Forelimb muscle (tissue), 1 donor: ENCODE results near the gene IRF4. TPM values are rescaled to one million over a fixed set of nuclear protein-coding genes. Genes with fewer than 3 reads are reported as not detected.

Experiments used
- DNase-seq: peaks from one replicate; pipeline ENCODE4 v3.0.0-alpha.2; 2013; ENCODE audit warnings: low read depth
- polyA plus RNA-seq: library from polyadenylated mRNA; unstranded; fragments of 120-200 nt; gene quantifications from one replicate; pipeline ENCODE4 v1.2.1, GENCODE V29; 2013; ENCODE audit not compliant: insufficient read length

The IRF4 gene
- polyA plus RNA-seq, 1 donor: 0.65 TPM

DNA sequence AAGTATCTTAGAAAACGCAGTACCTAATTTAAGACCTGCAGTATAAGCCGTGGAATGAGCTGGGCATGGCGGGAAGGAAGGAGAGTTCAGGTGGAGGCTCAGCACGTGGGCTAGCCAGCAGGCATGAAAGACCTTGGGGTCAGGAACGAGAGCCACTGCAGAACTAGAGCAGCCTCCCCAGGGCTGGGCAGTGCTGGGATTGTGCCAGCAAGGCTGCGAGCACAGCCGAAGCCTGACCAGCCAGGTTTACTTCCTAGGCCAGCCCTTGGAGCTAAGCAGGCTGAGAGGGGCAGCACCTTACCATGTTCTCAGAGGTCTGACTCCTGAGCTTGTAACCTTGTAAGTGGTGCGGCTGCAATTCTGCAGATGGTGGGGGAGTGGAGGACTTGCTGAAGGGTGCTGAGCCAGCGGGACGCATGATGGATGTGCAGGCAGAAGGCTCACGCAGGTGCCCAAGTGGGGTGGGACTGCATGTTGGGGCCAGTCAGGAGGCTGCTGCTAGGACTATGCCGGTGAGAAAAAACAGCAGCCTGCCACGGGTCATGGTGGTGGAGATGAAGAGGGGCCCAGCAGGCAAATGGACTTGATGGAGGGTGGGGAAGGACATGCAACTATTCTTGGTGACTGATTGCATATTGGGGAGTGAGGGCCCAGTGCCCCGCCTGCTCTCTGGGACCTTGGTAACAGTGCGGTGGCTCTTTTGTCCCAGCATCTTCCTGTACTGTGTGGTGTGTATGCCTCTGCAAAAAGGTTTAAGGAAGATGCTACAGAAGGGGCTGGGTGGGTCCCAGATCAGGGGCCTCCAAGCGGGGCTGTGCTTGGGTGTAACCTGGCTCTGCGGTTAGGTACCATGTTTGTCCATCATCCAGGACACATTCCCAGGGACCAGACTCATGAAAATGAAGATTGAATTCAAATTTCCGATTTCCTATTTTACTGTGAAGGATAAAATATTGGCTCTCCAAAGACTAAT lies 37.6 kb upstream of the IRF4 start:
- no peak for DNase-seq

GRCh38 chr6:354631-355280 lies 36.8 kb upstream of the IRF4 start:
- DNase-seq: no peak

GRCh38 chr6:355373-356208 lies 36.0 kb upstream of the IRF4 start:
- DNase-seq: no peak

DNA sequence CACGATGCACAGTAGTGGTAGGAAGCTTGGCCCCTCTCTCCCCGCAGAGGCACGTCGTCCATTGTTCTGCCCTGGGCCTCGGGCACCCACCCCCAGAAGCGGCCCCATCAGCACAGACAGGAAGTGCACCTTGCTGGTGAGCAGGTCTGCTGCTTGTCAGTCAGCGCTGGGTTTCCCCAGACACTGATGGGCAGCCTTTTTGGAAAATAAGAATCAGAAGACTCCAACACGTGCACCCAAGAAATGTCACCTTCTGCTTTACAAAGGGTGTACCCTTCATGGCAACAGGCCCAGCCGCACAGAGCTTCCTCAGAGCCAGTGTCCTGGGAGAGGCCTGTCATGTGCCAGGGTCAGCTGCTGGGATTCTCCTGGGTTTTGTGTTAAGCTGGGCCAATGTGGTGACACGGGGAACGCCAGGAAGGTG lies 34.7 kb upstream of the IRF4 start:
- DNase-seq: no peak

DNA sequence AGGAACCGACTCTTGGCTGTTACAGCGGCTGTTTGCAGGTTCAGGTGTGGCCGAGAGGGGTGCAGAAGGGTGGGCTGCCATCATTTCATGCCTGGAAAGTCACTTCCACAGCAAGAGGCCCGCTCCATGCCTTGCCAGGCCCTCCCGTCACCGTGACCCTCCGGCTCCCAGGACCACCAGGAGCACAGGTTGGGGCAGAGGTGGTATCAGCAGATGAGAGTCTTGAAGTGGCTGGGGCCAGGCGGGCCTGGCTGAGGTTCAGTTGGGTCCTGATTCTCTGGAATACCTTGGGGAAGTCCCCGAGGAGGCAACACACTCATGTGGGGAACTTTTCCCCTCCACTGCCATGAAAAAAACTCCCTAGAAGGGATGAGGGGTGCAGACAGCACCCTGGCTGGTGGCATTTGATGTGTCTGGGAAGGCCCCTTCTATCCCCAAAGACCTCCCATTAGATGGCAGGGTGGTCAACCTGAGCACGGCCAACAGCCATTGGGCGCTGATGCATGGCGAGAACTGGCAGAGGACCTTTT lies 34.2 kb upstream of the IRF4 start:
- no peak for DNase-seq

- DNase-seq: no peak
These were observed 33.7 kb upstream of the IRF4 start for GRCh38 chr6:357791-358341.

DNA sequence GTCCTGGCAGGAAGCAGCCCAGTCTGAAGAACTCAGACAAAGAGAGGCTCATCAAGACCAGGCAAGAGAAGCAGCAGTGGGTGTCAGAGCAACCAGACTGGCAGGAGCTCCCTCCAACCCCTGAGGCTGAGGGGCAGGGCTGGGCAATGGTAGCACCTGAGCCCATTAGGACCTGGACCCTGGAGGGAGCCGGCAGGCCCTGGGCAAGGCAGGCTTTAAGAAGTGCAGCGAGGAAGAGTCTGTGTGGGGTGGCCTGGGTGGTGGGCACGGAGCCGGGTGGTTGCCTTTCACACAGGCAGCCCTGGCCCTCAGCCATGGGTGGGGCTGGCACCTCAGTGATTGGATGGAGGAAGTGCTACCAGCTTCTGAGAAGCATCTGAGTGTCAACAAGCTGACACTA lies 33.1 kb upstream of the IRF4 start:
- no peak for DNase-seq

DNA sequence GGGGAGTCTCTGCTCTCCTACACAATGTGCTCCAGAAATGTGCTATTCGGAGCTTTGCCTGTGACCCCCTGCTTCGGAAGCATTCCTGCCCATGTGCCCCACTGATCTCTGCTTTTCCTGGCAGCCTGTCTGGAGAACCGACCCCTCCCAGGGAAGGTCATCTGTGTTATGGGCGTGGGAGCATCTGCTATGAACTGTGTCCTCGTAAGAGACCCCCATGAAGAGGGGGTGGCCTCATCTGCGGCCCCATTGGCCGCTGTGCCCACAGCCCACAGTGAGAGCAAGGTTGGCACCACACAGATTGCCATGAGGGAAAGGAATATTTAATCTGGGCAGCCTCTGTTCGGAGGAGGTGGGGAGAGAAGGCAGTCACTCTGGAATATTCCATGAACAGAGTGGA lies 32.7 kb upstream of the IRF4 start:
- no peak for DNase-seq

DNA sequence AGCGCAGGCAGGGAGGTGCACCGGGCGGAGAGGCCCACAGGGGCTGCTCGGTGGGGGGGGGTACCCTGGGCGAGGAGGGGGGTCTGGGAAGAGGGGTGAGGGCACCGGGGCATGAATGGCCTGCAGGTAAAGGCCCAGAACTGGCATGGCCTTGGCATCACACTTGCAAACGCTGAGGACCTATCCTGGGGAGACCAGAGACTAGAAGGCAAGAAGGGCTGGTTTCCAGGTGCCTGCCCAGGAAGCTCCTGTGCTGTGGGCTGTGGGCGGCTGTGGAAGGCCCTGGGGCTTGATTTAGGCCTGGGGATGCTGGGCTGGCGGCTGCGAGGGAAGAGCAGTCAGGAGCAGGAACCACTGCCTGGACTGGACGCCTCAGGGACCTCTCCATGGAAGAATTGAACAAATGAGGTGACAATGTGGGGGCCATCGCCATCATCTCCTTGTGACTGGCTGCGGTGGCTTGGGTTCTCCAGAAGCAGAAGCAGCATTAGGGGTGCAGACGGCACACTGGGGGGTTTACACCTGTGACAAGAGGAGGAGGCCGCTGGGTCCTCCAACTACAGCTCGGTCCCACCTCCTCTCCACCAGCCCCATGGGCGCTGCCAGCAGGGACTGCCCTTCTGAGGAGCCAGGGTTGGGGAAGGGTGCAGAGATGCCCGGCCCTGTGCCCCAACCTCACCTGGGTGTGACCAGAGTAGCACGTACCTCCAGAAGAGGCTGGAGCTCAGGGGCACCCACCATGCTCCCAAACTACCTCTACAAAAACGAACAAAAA lies 32.1 kb upstream of the IRF4 start:
- DNase-seq: no peak

DNA sequence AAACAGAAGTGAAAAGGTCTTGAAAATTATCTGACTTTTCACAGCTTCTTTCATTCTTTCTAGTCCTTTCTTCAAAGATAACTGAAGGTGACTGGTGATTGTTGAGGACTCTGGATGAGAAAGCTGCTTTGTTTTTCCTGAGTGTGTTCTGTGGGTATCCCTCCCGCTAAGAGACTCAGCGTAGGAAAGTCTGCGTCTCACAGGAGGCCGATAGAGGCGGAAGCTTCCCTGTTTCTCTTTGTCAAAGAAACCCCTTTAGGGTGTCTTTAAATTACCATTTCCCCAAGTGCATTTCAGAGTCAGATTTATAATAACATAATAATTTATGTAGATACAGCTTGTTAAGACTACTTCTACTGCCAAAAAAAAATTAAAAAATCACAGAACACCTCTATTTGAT lies 31.2 kb upstream of the IRF4 start:
- no peak for DNase-seq

- DNase-seq: no peak
These were observed 30.7 kb upstream of the IRF4 start for GRCh38 chr6:360764-361373.

DNA sequence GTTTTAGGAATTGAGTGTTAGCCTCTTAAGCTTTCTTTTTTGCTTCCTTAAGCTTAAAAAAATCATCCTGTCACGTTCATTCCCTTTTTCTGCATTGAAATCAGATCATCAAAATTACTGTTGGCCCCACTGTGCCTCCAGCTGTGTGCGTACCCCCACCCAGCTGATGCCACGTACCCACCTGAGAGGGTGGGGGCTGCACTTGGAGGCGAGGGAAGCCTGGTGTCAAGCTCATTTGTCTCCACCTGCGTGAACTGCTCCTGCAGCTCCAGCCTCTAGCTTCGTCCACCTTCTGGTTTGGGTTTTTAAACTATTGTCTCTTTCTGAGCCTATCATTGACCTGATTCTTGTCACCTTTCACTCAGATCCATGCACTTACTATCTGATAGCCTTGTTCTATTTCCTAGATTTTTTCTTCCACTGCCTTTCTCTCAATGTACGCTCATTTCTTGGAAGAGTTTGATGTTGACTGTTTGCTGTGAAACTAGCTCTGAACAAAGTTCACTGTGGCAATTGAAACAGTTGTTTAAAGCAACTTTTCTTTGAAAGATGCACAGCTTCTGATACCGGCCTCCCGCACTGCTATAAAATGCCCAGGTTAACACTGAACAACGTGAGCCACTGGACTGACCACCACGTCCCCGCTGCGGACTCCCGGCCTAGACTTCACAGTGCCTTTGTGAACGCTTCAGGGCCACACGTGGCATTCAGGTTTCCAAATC lies 30.0 kb upstream of the IRF4 start:
- no peak for DNase-seq

- no peak for DNase-seq
These were observed 29.2 kb upstream of the IRF4 start for GRCh38 chr6:362231-362923.

GRCh38 chr6:362924-363249 lies 28.7 kb upstream of the IRF4 start:
- DNase-seq: no peak

- DNase-seq: no peak
These were observed 28.3 kb upstream of the IRF4 start for GRCh38 chr6:363291-363690.

GRCh38 chr6:363909-364308 lies 27.6 kb upstream of the IRF4 start:
- no peak for DNase-seq

DNA sequence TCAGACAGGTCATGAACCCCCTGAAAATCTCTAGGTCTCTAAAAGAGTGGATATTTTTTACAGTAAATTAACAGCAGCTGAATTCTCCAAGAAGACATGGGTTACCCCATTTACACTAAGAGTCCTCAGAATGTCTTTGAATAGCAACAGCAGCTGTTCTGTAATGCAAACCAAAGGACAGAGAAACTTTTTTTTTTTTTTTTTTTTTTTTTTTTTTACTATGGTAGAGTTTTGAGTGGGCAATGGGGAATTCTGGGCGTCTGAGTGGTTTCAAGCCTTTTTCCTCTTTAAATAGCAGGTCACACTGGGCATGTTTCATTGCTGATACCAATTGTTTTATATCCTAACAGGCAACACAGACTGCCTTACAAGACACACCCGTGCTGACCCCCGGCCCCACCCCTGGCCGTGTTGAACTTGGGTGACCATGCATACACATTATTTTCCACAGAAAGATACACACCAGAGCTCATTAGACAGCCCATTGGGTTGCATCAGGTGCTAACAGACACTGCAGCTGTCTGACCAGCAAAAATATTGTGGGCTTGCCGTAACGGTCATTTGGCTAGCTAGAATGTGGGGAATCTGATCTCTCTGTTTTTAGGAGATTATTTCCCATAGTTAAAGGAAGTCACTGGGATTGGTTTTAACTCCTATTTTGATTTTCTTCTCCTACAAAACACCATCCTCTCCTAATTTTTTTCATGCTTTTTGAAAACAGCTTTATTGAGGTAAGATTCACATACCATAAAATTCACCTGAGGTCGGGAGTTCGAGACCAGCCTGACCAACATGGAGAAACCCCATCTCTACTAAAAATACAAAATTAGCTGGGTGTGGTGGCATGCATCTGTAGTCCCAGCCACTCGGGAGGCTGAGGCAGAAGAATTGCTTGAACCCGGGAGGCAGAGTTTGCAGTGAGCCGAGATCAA lies 26.7 kb upstream of the IRF4 start:
- no peak for DNase-seq

GRCh38 chr6:365835-366234 lies 25.7 kb upstream of the IRF4 start:
- no peak for DNase-seq
